Keratinocyte (primary cell): Measurements from ENCODE around the gene TNRC6A. TPM values are rescaled to one million over a fixed set of nuclear protein-coding genes. Genes with fewer than 3 reads are reported as not detected.

Experiments
- DNase-seq: peaks from one replicate; pipeline ENCODE4 v3.0.0-alpha.2; 2011; ENCODE audit warnings: low read depth, missing footprints, low spot score
- FAIRE-seq: peaks from 2 replicates; lab custom pipeline; 2011; peaks lifted over from hg19 to GRCh38; lab: Jason Lieb, UNC
- H2AFZ ChIP-seq: 2 replicates; pipeline ENCODE4 v1.6.0; 2012; ENCODE audit warnings: low read length, control low read depth, inconsistent platforms; ENCODE audit not compliant: control insufficient read depth
- H3K27ac ChIP-seq: 2 replicates; pipeline ENCODE4 v1.5.1; 2011; ENCODE audit warnings: low read length; ENCODE audit not compliant: control insufficient read depth, insufficient read depth
- H3K27me3 ChIP-seq: 3 replicates; pipeline ENCODE4 v1.6.0; 2011; ENCODE audit warnings: low read length; ENCODE audit not compliant: control insufficient read depth, insufficient read depth; ENCODE audit errors: extremely low read depth
- H3K36me3 ChIP-seq, 2 experiments: 2 replicates in 1 of 2; 3 replicates in 1 of 2; pipeline ENCODE4 v1.5.1; 2011; ENCODE audit warnings: low read length in 2 of 2, mild to moderate bottlenecking in 1 of 2; ENCODE audit not compliant: control insufficient read depth in 2 of 2, insufficient read depth in 2 of 2; ENCODE audit errors: extremely low read depth in 1 of 2
- H3K4me1 ChIP-seq: 3 replicates; pipeline ENCODE4 v1.5.1; 2011; ENCODE audit warnings: low read length; ENCODE audit not compliant: control insufficient read depth, insufficient read depth; ENCODE audit errors: extremely low read depth
- H3K4me2 ChIP-seq: 3 replicates; pipeline ENCODE4 v1.6.0; 2011; ENCODE audit warnings: low read depth, low read length; ENCODE audit not compliant: control insufficient read depth, insufficient read depth; ENCODE audit errors: extremely low read depth
- H3K4me3 ChIP-seq, 3 experiments: fragments of 200-600 bp in 1 of 3; sonication (generic) in 1 of 3; 2 replicates in 2 of 3; 3 replicates in 1 of 3; pipeline ENCODE4 v1.5.1; 2011 to 2016; ENCODE audit warnings: low read length in 3 of 3, mild to moderate bottlenecking in 3 of 3, control low read depth in 2 of 3, inconsistent platforms in 1 of 3, low read depth in 1 of 3, mixed read lengths in 1 of 3, mixed run types in 1 of 3, moderate library complexity in 1 of 3; ENCODE audit not compliant: control insufficient read depth in 2 of 3, insufficient read depth in 2 of 3; ENCODE audit errors: extremely low read depth in 1 of 3
- H3K79me2 ChIP-seq: 2 replicates; pipeline ENCODE4 v1.6.0; 2012; ENCODE audit warnings: low read length; ENCODE audit not compliant: control insufficient read depth, insufficient read depth
- H3K9ac ChIP-seq: 3 replicates; pipeline ENCODE4 v1.6.0; 2011; ENCODE audit warnings: low read length; ENCODE audit not compliant: control insufficient read depth, insufficient read depth; ENCODE audit errors: extremely low read depth
- H3K9me1 ChIP-seq: 3 replicates; pipeline ENCODE4 v1.6.0; 2011; ENCODE audit warnings: low read length; ENCODE audit not compliant: control insufficient read depth, insufficient read depth; ENCODE audit errors: extremely low read depth
- H3K9me3 ChIP-seq: 2 replicates; pipeline ENCODE4 v1.5.1; 2012; ENCODE audit warnings: low read depth, low read length; ENCODE audit not compliant: control insufficient read depth
- H4K20me1 ChIP-seq: 3 replicates; pipeline ENCODE4 v1.6.0; 2011; ENCODE audit warnings: low read length; ENCODE audit not compliant: control insufficient read depth, insufficient read depth; ENCODE audit errors: extremely low read depth
- EZH2 ChIP-seq: IDR thresholded peaks from one replicate; pipeline ENCODE4 v1.6.1; 2012; ENCODE audit warnings: inconsistent platforms, mild to moderate bottlenecking, low read length, moderate library complexity
- dilution Hi-C: fragments of 300-500 bp; cut with MboI; formaldehyde crosslinking; loops from one replicate; pipeline ENCODE4 v1.7.0; 2020; ENCODE audit warnings: low sequenced_read_pairs; ENCODE audit not compliant: extremely low pct_ligation_motif_present
- polyA plus RNA-seq, 5 experiments: library from polyadenylated mRNA; depleted of rRNA in 3 of 5; stranded (reverse) in 3 of 5; stranded (forward) in 1 of 5; unstranded in 1 of 5; fragments of >200 nt; gene quantifications; 1 replicate in 1 of 5; 2 replicates in 3 of 5; 3 replicates in 1 of 5; pipeline versions ENCODE4 v1.2.1 to v1.2.3, GENCODE V29; 2011 to 2012; ENCODE audit warnings: missing spikeins in 2 of 5, low read depth in 1 of 5, low replicate concordance in 1 of 5
- TF ChIP-seq, protein P1 (sequence below), 3 experiments: IDR thresholded peaks in 1 of 3; conservative IDR thresholded peaks in 1 of 3; optimal IDR thresholded peaks in 1 of 3; 2 replicates in 2 of 3; 3 replicates in 1 of 3; pipeline versions ENCODE3 to v1.5.1; 2011; ENCODE audit warnings: low read length in 3 of 3, mild to moderate bottlenecking in 3 of 3, moderate library complexity in 2 of 3, control low read depth in 1 of 3, inconsistent platforms in 1 of 3; ENCODE audit not compliant: insufficient read depth in 2 of 3; ENCODE audit errors: extremely low read depth in 1 of 3

Gene TNRC6A
- polyA plus RNA-seq, 1 donor (not counting 4 experiments of a cell fraction or from before 2014, with no cell fraction given) = 23.3 TPM

- Histone ChIP-seq H3K9me1 (no peaks in the 10 kb centered on the region), H3K4me2 (no peak overlapping the region), H3K79me2 (no peaks in the 10 kb centered on the region), H3K27me3 (no peaks in the 10 kb centered on the region), H3K4me1 (no peaks in the 10 kb centered on the region), H4K20me1 (no peaks in the 10 kb centered on the region), H3K9me3 (no peaks in the 10 kb centered on the region), H3K4me3 (no peak overlapping the region), H2AFZ (no peak overlapping the region), H3K27ac (no peak overlapping the region), H3K36me3 (no peaks in the 10 kb centered on the region), H3K9ac (no peak overlapping the region)
- FAIRE-seq (no peak), DNase-seq (no peak)
- dilution Hi-C loops = no loop called here
- TF ChIP-seq, protein P1, sequence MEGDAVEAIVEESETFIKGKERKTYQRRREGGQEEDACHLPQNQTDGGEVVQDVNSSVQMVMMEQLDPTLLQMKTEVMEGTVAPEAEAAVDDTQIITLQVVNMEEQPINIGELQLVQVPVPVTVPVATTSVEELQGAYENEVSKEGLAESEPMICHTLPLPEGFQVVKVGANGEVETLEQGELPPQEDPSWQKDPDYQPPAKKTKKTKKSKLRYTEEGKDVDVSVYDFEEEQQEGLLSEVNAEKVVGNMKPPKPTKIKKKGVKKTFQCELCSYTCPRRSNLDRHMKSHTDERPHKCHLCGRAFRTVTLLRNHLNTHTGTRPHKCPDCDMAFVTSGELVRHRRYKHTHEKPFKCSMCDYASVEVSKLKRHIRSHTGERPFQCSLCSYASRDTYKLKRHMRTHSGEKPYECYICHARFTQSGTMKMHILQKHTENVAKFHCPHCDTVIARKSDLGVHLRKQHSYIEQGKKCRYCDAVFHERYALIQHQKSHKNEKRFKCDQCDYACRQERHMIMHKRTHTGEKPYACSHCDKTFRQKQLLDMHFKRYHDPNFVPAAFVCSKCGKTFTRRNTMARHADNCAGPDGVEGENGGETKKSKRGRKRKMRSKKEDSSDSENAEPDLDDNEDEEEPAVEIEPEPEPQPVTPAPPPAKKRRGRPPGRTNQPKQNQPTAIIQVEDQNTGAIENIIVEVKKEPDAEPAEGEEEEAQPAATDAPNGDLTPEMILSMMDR (optimal IDR thresholded peaks at IDR 0.05 in 1 of 3, IDR thresholded peaks at IDR 0.05 in 1 of 3, conservative IDR thresholded peaks at IDR 0.05 in 1 of 3; ENCODE audit: extremely low read depth in 1 of 3, insufficient read depth in 2 of 3, low read length in 3 of 3) = no peak
- no peak for TF ChIP-seq EZH2
Measured at GRCh38 chr16:24871891-24872290, 142.4 kb downstream of the TNRC6A start.

GRCh38 chr16:24873028-24873427, 143.6 kb downstream of the TNRC6A start:
- no peak overlapping the region for H3K27ac ChIP-seq
- no peak overlapping the region for H3K4me2 ChIP-seq
- DNase-seq = no peak
- no peaks in the 10 kb centered on the region for H3K4me1 ChIP-seq
- dilution Hi-C loops = no loop called here
- no peak for FAIRE-seq
- no peaks in the 10 kb centered on the region for H3K9me1 ChIP-seq
- H4K20me1 ChIP-seq = no peaks in the 10 kb centered on the region
- no peak overlapping the region for H2AFZ ChIP-seq
- no peaks in the 10 kb centered on the region for H3K36me3 ChIP-seq
- no peaks in the 10 kb centered on the region for H3K9me3 ChIP-seq
- no peak overlapping the region for H3K4me3 ChIP-seq
- H3K79me2 ChIP-seq = no peaks in the 10 kb centered on the region
- TF ChIP-seq, protein P1 (optimal IDR thresholded peaks at IDR 0.05 in 1 of 3, IDR thresholded peaks at IDR 0.05 in 1 of 3, conservative IDR thresholded peaks at IDR 0.05 in 1 of 3; ENCODE audit: extremely low read depth in 1 of 3, insufficient read depth in 2 of 3, low read length in 3 of 3) = no peak
- TF ChIP-seq EZH2 = no peak
- H3K27me3 ChIP-seq = no peaks in the 10 kb centered on the region
- H3K9ac ChIP-seq = no peak overlapping the region
